HG03571 (cell line): ENCODE measurements around the gene OR3A1.
"Not testable (repeated sequence)": the region's sequence is repeated elsewhere in the genome, so short reads cannot be mapped to it uniquely, and the experiment has no call there.

ENCODE experiments used
- ATAC-seq: cut with Tn5 transposase; IDR thresholded peaks from one replicate; pipeline ENCODE4 v1.9.1; 2021; ENCODE audit not compliant: unreplicated experiment

Gene OR3A1

GRCh38 chr17:3298260-3298659 is at the start of gene OR3A1:
Gene OR3A1 (minus strand): TSS chr17:3298360. CDS start chr17:3292582, 5,778 bp downstream.
- no peak for ATAC-seq

- ATAC-seq = not testable (repeated sequence)
These were observed 44.6 kb upstream of the OR3A1 start for GRCh38 chr17:3342782-3343181.

GRCh38 chr17:3335876-3336275 is 37.7 kb upstream of the OR3A1 start:
- ATAC-seq = no peak

GRCh38 chr17:3318336-3318735 is 20.2 kb upstream of the OR3A1 start:
- ATAC-seq = no peak

GRCh38 chr17:3316836-3317235 is 18.7 kb upstream of the OR3A1 start:
- no peak for ATAC-seq

GRCh38 chr17:3308603-3309002 is 10.4 kb upstream of the OR3A1 start:
- ATAC-seq = no peak

GRCh38 chr17:3295632-3296031 is 2.5 kb downstream of the OR3A1 start:
- no peak for ATAC-seq

GRCh38 chr17:3293548-3293947 is 4.6 kb downstream of the OR3A1 start:
- ATAC-seq = not testable (repeated sequence)

- ATAC-seq = no peak
These were observed 15.3 kb downstream of the OR3A1 start for GRCh38 chr17:3282901-3283300.

GRCh38 chr17:3276126-3276525 is 22.0 kb downstream of the OR3A1 start:
- ATAC-seq = no peak

- no peak for ATAC-seq
These were observed 26.9 kb downstream of the OR3A1 start for GRCh38 chr17:3271072-3271848.

GRCh38 chr17:3260600-3260999 is 37.6 kb downstream of the OR3A1 start:
- ATAC-seq = no peak

GRCh38 chr17:3260163-3260562 is 38.0 kb downstream of the OR3A1 start:
- ATAC-seq = no peak

- no peak for ATAC-seq
These were observed 41.6 kb downstream of the OR3A1 start for GRCh38 chr17:3256575-3256974.

GRCh38 chr17:3249013-3249412 is 49.1 kb downstream of the OR3A1 start:
- ATAC-seq = not testable (repeated sequence)

GRCh38 chr17:3244841-3245240 is 53.3 kb downstream of the OR3A1 start:
- ATAC-seq = not testable (repeated sequence)

- ATAC-seq = not testable (repeated sequence)
These were observed 57.1 kb downstream of the OR3A1 start for GRCh38 chr17:3241044-3241443.
